ENCODE measurements around the gene MYO18A.

GRCh38 chr17:29115435-29115834, 64.8 kb downstream of the MYO18A start:
- no peak for TF ChIP-seq CTCF (IDR thresholded peaks at IDR 0.05; ENCODE audit: insufficient read depth, low read length)
- no peak for TF ChIP-seq POLR2AphosphoS5 (IDR thresholded peaks at IDR 0.05; ENCODE audit: low read depth)
- TF ChIP-seq, protein P1, sequence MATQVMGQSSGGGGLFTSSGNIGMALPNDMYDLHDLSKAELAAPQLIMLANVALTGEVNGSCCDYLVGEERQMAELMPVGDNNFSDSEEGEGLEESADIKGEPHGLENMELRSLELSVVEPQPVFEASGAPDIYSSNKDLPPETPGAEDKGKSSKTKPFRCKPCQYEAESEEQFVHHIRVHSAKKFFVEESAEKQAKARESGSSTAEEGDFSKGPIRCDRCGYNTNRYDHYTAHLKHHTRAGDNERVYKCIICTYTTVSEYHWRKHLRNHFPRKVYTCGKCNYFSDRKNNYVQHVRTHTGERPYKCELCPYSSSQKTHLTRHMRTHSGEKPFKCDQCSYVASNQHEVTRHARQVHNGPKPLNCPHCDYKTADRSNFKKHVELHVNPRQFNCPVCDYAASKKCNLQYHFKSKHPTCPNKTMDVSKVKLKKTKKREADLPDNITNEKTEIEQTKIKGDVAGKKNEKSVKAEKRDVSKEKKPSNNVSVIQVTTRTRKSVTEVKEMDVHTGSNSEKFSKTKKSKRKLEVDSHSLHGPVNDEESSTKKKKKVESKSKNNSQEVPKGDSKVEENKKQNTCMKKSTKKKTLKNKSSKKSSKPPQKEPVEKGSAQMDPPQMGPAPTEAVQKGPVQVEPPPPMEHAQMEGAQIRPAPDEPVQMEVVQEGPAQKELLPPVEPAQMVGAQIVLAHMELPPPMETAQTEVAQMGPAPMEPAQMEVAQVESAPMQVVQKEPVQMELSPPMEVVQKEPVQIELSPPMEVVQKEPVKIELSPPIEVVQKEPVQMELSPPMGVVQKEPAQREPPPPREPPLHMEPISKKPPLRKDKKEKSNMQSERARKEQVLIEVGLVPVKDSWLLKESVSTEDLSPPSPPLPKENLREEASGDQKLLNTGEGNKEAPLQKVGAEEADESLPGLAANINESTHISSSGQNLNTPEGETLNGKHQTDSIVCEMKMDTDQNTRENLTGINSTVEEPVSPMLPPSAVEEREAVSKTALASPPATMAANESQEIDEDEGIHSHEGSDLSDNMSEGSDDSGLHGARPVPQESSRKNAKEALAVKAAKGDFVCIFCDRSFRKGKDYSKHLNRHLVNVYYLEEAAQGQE (IDR thresholded peaks at IDR 0.05; ENCODE audit: insufficient replicate concordance, low read depth): no peak
